Measurements from ENCODE around the gene ABHD12B.

The ABHD12B gene

GRCh38 chr14:50830044-50830931 is 41.6 kb upstream of the ABHD12B start:
- peak; percentile 16 for FAIRE-seq
- TF ChIP-seq TAF1 (IDR thresholded peaks at IDR 0.05; ENCODE audit: low read depth, low read length) (no peak), POLR2A (IDR thresholded peaks at IDR 0.05; ENCODE audit: low read depth, low read length) (peak; percentile 20; the same call in 1 of the 2 replicates), POLR2AphosphoS5 (IDR thresholded peaks at IDR 0.05; ENCODE audit: low read depth, low read length) (peak; percentile 14)
- DNase-seq (ENCODE audit: insufficient read length, low spot score): peak; percentile 47

- DNase-seq (ENCODE audit: insufficient read length, low spot score) (peak; percentile 64), FAIRE-seq (peak; percentile 88)
Measured at GRCh38 chr14:50830932-50831725, 40.7 kb upstream of the ABHD12B start, which contains the start of gene NIN. TSS of gene NIN (minus strand) at chr14:50831162. CDS start at chr14:50822056, 9,106 bp downstream.

GRCh38 chr14:50831726-50832168 is 40.1 kb upstream of the ABHD12B start:
- FAIRE-seq (no peak), DNase-seq (ENCODE audit: insufficient read length, low spot score) (no peak)
- no peak for TF ChIP-seq POLR2A (IDR thresholded peaks at IDR 0.05; ENCODE audit: low read depth, low read length)

More at GRCh38 chr14:50830932-50831725, 40.7 kb upstream of the ABHD12B start, which contains the start of gene NIN:
- no peak; the same call in none of the 2 replicates for TF ChIP-seq POLR2AphosphoS5 (IDR thresholded peaks at IDR 0.05; ENCODE audit: low read depth, low read length)
- no peak for TF ChIP-seq PAX5 (IDR thresholded peaks at IDR 0.05; ENCODE audit: insufficient read depth, low read length, severe bottlenecking)
- 0 out of 2 replicates have a peak, but pooled peaks have one; percentile 42 for TF ChIP-seq TAF1 (IDR thresholded peaks at IDR 0.05; ENCODE audit: low read depth, low read length)
- 0 out of 2 replicates have a peak, but pooled peaks have one; percentile 4 for TF ChIP-seq POLR2A (IDR thresholded peaks at IDR 0.05; ENCODE audit: low read depth, low read length)

GRCh38 chr14:50832935-50833630 is 38.8 kb upstream of the ABHD12B start:
- TF ChIP-seq POU2F2 (IDR thresholded peaks at IDR 0.05; ENCODE audit: low read depth, low read length) (no peak), POLR2AphosphoS5 (IDR thresholded peaks at IDR 0.05; ENCODE audit: low read depth, low read length) (no peak)
- DNase-seq (ENCODE audit: insufficient read length, low spot score) (no peak), FAIRE-seq (no peak)

- no peak for DNase-seq (ENCODE audit: insufficient read length, low spot score)
- no peak for FAIRE-seq
- TF ChIP-seq POLR2AphosphoS5 (IDR thresholded peaks at IDR 0.05; ENCODE audit: low read depth, low read length): no peak
- TF ChIP-seq TAF1 (IDR thresholded peaks at IDR 0.05; ENCODE audit: low read depth, low read length): no peak
- no peak for TF ChIP-seq POU2F2 (IDR thresholded peaks at IDR 0.05; ENCODE audit: low read depth, low read length)
- TF ChIP-seq SPI1 (IDR thresholded peaks at IDR 0.05; ENCODE audit: low read depth, low read length): no peak
- TF ChIP-seq PAX5 (IDR thresholded peaks at IDR 0.05; ENCODE audit: insufficient read depth, low read length, severe bottlenecking): no peak
- no peak for TF ChIP-seq POLR2A (IDR thresholded peaks at IDR 0.05; ENCODE audit: low read depth, low read length)
Measured at GRCh38 chr14:50834802-50835276, 37.0 kb upstream of the ABHD12B start.

- DNase-seq (ENCODE audit: insufficient read length, low spot score) (no peak), FAIRE-seq (peak; percentile 99)
- TF ChIP-seq POU2F2 (IDR thresholded peaks at IDR 0.05; ENCODE audit: low read depth, low read length) (peak; percentile 19; the same call in 1 of the 2 replicates), TAF1 (IDR thresholded peaks at IDR 0.05; ENCODE audit: low read depth, low read length) (no peak), PAX5 (IDR thresholded peaks at IDR 0.05; ENCODE audit: insufficient read depth, low read length, severe bottlenecking) (peak; percentile 36), POLR2AphosphoS5 (IDR thresholded peaks at IDR 0.05; ENCODE audit: low read depth, low read length) (no peak), POLR2A (IDR thresholded peaks at IDR 0.05; ENCODE audit: low read depth, low read length) (peak; percentile 56), SPI1 (IDR thresholded peaks at IDR 0.05; ENCODE audit: low read depth, low read length) (peak; percentile 36; the same call in 1 of the 2 replicates)
Measured at GRCh38 chr14:50835280-50835679, 36.6 kb upstream of the ABHD12B start.

GRCh38 chr14:50836515-50836914 is 35.3 kb upstream of the ABHD12B start:
- no peak for DNase-seq (ENCODE audit: insufficient read length, low spot score)
- no peak for TF ChIP-seq SPI1 (IDR thresholded peaks at IDR 0.05; ENCODE audit: low read depth, low read length)
- TF ChIP-seq PAX5 (IDR thresholded peaks at IDR 0.05; ENCODE audit: insufficient read depth, low read length, severe bottlenecking): no peak
- TF ChIP-seq POLR2AphosphoS5 (IDR thresholded peaks at IDR 0.05; ENCODE audit: low read depth, low read length): no peak
- TF ChIP-seq POLR2A (IDR thresholded peaks at IDR 0.05; ENCODE audit: low read depth, low read length): no peak
- TF ChIP-seq TAF1 (IDR thresholded peaks at IDR 0.05; ENCODE audit: low read depth, low read length): no peak
- no peak for TF ChIP-seq POU2F2 (IDR thresholded peaks at IDR 0.05; ENCODE audit: low read depth, low read length)
- FAIRE-seq: peak; percentile 82

GRCh38 chr14:50837271-50837670 is 34.6 kb upstream of the ABHD12B start:
- DNase-seq (ENCODE audit: insufficient read length, low spot score) (no peak), FAIRE-seq (no peak)
- TF ChIP-seq POLR2A (IDR thresholded peaks at IDR 0.05; ENCODE audit: low read depth, low read length) (no peak), POLR2AphosphoS5 (IDR thresholded peaks at IDR 0.05; ENCODE audit: low read depth, low read length) (no peak), TAF1 (IDR thresholded peaks at IDR 0.05; ENCODE audit: low read depth, low read length) (no peak), SPI1 (IDR thresholded peaks at IDR 0.05; ENCODE audit: low read depth, low read length) (no peak), POU2F2 (IDR thresholded peaks at IDR 0.05; ENCODE audit: low read depth, low read length) (no peak), PAX5 (IDR thresholded peaks at IDR 0.05; ENCODE audit: insufficient read depth, low read length, severe bottlenecking) (no peak)

Data from GM12891 (cell line).